ENCODE data around the gene IL4I1.

IL4I1 gene

DNA sequence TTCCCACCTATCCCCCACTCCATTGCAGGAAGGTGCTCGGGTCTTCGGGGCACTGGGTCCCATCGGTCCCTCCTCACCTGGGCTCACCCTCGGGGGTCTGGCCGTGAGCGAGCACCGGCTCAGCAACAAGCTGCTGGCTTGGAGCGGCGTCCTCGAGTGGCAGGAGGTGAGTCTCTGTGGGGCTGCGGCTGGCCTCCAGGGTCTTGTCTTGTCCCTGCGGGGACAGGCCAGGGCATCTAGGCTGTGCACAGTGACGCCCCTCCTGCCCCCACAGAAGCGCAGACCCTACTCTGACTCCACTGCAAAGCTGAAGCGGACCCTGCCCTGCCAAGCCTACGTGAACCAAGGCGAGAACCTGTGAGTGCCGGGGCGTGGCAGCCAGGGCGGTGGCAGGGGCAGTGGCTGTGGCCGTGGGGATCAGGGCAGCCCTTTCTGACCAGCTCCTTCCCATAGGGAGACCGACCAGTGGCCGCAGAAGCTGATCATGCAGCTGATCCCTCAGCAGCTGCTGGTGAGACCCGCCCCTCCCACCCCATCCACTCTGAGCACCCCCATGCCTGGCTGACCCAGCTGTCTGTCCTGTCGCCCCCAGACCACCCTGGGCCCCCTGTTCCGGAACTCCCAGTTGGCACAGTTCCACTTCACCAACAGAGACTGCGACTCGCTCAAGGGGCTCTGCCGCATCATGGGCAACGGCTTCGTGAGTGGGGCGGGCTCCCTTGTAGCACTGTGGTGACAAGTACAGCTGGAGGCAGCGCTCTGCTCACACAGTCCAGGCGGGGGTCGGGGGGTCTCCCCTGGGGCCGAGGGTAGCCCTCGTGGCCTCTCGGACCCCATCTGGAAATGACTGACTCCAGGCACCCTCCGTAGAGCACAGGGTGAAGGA lies 42.1 kb downstream of the IL4I1 start:
- intact Hi-C loops (cut with micrococcal nuclease): no loop called here
- H3K27me3 Mint-ChIP-seq: peaks cover 12% of the 10 kb centered on the region
- peaks cover 7% of the 10 kb centered on the region for H3K9me3 Mint-ChIP-seq
- no peak overlapping the region for H3K4me3 Mint-ChIP-seq
- no peak overlapping the region for H3K27ac Mint-ChIP-seq
- peaks cover 66% of the 10 kb centered on the region for H3K36me3 Mint-ChIP-seq (ENCODE audit: low read depth)
- H3K4me1 Mint-ChIP-seq (ENCODE audit: low read depth): peaks cover 37% of the 10 kb centered on the region

DNA sequence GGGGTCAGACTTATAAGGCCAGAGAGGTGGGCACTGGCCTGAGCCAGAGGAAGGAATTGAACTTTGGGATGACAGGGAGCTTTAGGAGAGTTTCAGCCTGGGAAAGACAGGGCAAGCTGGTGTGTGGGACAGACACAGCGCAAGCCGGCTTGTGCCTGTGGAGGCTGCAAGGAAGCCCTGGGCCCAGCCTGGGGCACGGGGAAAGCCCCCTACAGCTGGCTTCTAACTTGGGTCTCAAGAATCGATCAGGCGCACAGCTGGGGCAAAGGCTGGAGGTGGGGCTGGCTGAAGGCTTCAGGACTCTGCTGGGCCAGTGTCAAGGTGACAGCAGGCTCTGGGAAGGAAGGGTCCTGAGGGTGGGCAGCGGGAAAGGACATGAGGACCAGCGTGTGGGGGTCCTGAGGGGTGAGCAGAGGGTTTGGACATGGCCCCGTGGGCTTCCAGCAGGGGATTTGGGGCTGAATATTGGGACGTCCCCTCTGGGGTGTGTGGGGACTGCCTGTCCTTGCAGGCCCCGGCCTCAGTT lies 42.8 kb downstream of the IL4I1 start:
- Mint-ChIP-seq H3K4me1 (ENCODE audit: low read depth) (peaks cover 43% of the 10 kb centered on the region), H3K27ac (no peak overlapping the region), H3K4me3 (no peak overlapping the region), H3K36me3 (ENCODE audit: low read depth) (peaks cover 64% of the 10 kb centered on the region), H3K9me3 (peaks cover 14% of the 10 kb centered on the region), H3K27me3 (peaks cover 12% of the 10 kb centered on the region)
- intact Hi-C loops (cut with micrococcal nuclease): no loop called here

DNA sequence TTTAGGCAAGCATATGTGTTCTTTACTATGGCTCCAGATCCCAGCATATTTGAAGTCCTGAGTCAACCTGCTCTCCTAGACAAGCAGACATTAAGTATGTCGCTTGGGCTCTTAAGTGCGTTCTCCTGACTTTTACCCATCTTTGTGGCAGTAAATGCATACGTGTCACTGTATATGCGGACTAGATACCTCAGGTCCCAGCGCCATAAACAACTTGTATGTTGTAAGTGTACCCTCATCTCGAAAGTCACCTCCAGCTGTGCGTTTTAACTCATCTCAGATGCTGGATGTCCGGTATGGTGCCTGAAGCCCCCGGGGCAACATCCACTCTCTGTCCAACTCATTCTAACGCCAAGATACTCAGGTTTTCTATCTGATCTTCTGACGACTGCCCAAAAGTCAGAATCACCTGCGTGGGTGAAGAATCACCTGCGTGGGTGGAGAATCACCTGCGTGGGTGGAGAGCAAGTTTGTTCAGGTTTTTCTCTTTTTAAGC lies 44.0 kb downstream of the IL4I1 start:
- Mint-ChIP-seq H3K27ac (no peak overlapping the region), H3K27me3 (peaks cover 12% of the 10 kb centered on the region)

DNA sequence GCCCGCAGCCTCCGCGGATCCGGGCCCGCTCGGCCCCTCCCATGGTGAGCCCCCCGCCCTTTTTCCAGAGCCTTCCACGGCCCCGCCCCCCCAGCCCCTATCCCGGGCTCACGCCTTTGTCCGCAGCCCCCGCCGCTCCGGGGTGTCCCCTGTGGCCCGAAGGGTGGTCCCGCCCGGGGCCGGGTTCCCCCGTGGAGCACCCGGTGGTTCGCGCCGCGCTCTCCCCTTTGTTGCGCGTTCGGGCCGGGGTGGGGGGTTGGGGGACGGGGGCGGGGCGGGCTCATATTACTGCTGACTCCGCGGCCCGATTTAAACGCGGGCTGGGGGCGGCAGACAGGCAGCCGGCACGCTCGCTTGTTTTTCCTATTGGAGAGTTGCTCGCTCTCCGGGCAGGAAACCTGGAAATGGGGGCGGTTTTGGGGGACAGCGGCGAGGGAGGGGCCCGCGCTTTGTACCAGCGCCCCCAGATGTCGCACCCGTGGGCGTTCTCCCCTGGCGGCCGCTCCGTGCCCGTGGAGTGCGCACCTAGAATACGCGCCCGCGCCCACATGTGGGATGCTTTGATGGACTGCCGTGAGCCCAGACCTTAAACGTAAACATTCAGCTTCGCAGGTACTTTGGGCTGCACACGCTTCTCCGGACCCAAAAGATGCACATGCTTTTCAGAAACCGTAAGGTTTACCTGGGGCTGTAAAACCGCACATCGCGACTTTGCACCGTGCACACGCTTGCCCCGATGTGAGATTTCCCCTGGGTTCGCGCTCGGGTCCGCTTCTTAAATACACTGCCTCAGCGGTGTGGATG lies 45.0 kb downstream of the IL4I1 start:
- intact Hi-C loops (cut with micrococcal nuclease): no loop called here
- H3K27ac Mint-ChIP-seq: peak overlapping the region; percentile 98

More for the DNA sequence above, 44.0 kb downstream of the IL4I1 start:
- Mint-ChIP-seq H3K4me3 (peak overlapping the region; percentile 76), H3K9me3 (peaks cover 17% of the 10 kb centered on the region), H3K4me1 (ENCODE audit: low read depth) (peaks cover 53% of the 10 kb centered on the region), H3K36me3 (ENCODE audit: low read depth) (peaks cover 54% of the 10 kb centered on the region)
- intact Hi-C loops (cut with micrococcal nuclease): no loop called here

DNA sequence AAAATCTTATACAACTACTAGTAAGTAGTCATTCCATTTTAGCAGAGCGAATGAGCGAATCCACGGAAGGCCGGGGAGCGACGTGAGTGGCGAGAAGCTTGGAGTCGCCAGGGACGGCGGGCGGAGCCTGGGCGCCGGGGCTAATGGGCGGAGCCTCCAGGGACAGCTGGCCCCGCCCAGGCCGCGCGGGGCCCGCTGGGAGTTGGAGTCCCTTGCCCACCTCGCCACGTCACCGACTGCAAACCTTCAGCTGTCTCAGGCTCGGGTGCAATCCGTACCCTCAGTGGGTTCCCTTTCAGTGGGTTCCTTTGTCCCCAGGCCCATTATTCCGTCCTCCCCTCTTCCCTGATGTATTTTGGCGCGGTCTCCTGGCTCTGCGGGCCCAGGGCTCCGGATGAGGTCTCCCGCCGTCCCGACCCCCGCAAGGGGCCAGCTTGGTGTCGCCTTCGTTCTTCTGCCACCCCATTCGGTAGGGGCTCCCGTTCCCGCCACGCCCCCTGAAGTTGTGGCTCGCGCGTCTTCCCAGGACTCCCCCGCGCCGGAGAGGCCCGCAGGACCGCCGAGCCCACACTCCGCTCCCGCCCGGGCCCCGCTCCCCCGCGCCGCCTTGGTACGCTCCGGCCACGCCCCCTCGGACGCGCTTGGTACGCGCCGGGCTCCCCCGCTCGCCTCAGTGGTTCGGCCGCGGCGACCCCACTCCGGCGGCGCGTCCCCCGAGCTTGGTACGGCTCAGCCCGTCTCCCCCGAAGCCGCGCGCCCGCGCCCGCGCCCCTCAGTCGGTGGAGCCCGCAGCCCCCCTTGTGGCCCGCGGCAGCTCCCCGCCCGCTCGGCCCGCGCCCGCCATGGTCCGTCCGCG lies 46.0 kb downstream of the IL4I1 start, which contains the start of gene PTOV1:
TSS of gene PTOV1 (plus strand) at position 673 of the 856 bp plus-strand sequence.
- Mint-ChIP-seq H3K4me1 (ENCODE audit: low read depth) (peaks cover 52% of the 10 kb centered on the region), H3K27ac (peak within 1 kb of the TSS; percentile 98), H3K4me3 (peak within 1 kb of the TSS; percentile 89), H3K9me3 (peaks cover 17% of the 10 kb centered on the region), H3K27me3 (peaks cover 12% of the 10 kb centered on the region), H3K36me3 (ENCODE audit: low read depth) (peaks cover 34% of the 10 kb centered on the region)
- intact Hi-C loops (cut with micrococcal nuclease): loop anchor here (1.0 kb wide), 1 partner anchor 37 kb away; the partner anchor contains the start of gene FUZ

More for the DNA sequence above, 45.0 kb downstream of the IL4I1 start:
- H3K4me1 Mint-ChIP-seq (ENCODE audit: low read depth): peaks cover 53% of the 10 kb centered on the region
- peaks cover 12% of the 10 kb centered on the region for H3K27me3 Mint-ChIP-seq
- H3K36me3 Mint-ChIP-seq (ENCODE audit: low read depth): peaks cover 44% of the 10 kb centered on the region
- peaks cover 17% of the 10 kb centered on the region for H3K9me3 Mint-ChIP-seq
- peak overlapping the region; percentile 76 for H3K4me3 Mint-ChIP-seq

DNA sequence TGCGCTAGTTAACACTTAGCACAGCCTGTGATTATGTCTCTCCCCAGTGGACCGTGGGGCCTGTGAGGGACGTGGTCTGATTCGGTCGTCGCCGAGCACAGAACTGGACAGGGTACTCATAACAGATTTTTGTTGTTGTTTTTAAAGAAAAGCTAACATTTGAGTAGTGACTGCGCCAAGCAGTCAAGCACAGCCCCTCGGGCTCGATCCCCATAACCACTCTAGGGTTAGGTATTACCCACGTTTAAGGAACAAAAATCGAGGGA lies 46.5 kb downstream of the IL4I1 start:
- Mint-ChIP-seq H3K4me1 (ENCODE audit: low read depth) (peaks cover 48% of the 10 kb centered on the region), H3K27me3 (peaks cover 12% of the 10 kb centered on the region)
- intact Hi-C loops (cut with micrococcal nuclease): loop anchor here (1.0 kb wide), 1 partner anchor 37 kb away; the partner anchor contains the start of gene FUZ

DNA sequence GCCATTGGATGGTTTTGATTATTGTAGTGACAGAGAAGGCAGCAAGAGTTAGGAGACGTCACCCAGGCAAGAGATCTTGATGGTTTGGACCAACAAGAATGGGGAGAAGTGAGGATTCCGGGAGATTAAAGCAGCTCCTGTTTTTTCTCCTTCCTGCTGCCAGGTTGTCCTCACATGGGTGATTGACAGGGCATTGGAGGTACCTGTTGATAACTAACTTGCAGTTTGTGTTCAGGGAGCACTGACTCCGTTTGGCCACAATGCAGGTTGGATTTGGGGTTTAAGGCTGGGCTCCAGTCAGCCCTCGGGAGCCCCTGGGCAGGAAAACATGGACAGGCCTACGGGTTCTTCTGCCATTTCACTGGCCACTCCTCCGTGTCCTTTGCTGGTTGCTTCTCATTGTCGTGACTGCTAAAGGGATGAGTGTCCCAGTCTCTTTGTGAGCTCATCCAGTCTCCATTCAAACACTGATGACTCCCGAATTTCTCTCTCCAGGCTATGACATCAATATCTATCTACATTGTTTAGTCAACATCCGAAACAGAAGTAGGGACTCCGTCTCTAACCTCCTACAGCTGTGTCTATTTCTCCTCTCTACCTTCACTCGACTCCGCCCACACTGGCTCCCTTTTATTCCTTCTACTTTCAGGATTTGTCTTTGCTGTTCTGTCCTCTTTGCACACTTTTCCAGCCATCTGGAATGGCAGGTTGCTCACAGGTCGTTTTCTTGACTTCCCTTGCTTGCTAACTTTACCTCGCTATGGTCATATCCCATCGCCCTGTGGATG lies 47.1 kb downstream of the IL4I1 start:
- H3K9me3 Mint-ChIP-seq: peaks cover 17% of the 10 kb centered on the region
- peaks cover 24% of the 10 kb centered on the region for H3K36me3 Mint-ChIP-seq (ENCODE audit: low read depth)
- H3K4me1 Mint-ChIP-seq (ENCODE audit: low read depth): peaks cover 52% of the 10 kb centered on the region
- peaks cover 12% of the 10 kb centered on the region for H3K27me3 Mint-ChIP-seq
- intact Hi-C loops (cut with micrococcal nuclease): loop anchor here (1.0 kb wide), 1 partner anchor 36 kb away; the partner anchor contains the start of gene FUZ
- H3K4me3 Mint-ChIP-seq: peak overlapping the region; percentile 89
- peak overlapping the region; percentile 98 for H3K27ac Mint-ChIP-seq

More for the DNA sequence above, 46.5 kb downstream of the IL4I1 start:
- H3K9me3 Mint-ChIP-seq: peaks cover 17% of the 10 kb centered on the region
- H3K27ac Mint-ChIP-seq: peak overlapping the region; percentile 98
- peaks cover 29% of the 10 kb centered on the region for H3K36me3 Mint-ChIP-seq (ENCODE audit: low read depth)
- H3K4me3 Mint-ChIP-seq: peak overlapping the region; percentile 89

DNA sequence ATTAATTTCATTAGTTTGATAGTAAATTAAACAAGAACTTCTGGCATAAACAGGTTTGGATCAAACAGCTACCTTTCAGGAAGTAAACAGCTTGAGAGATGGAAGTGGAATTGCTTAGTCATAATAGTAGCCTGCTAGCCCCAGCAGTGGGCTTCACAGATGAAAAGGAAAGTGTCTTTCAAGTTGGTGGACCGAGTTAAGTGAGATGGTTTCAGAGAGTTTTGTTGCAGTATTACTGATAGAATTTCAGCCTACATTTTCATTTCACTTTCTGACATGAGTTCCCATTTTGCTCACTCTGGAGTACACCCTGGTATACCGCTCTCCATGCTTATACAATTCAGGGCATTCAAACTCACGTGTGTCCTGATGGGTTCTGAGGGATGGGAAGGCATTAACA lies 47.7 kb downstream of the IL4I1 start:
- intact Hi-C loops (cut with micrococcal nuclease): no loop called here
- peaks cover 24% of the 10 kb centered on the region for H3K36me3 Mint-ChIP-seq (ENCODE audit: low read depth)

DNA sequence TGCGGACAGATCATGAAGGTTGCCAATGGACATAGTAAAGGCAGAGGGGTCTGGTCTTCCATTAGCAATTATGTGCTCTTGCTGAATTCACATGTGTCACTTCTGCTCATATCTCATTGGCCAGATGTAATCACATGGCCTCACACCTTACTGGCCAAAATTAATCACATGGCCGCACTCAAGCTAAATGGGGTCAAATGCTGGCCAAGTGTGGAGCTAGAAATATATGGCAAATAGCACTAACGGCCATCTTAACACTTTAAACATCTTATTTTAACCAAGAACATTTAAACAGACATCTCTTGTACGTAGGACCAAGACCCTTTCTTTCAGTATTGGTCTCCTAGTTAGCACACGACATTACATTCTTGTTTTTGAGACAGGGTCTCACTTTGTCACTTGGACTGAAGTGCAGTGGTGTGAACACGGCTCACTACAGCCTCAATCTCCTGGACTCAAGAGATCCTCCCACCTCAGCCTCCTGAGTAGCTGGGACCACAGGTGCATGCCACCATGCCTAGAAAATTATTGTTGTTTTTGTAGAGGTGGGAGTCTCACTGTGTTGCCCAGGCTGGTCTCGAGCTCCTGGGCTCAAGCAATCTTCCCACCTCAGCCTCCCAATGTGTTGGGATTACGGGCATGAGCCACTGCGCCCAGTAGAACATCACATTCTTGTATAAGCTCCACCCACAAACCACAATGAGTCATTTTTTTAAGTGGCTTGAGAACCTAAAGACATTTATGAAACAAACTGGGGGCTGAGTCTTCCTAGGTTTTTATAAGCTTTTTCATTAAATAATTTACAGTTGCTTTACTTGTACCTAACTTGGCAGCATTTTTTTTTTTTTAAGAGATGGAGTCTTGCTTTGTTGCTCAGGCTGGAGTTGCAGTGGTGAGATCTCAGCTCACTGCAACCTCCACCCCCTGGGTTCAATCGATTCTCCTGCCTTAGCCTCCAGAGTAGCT lies 48.7 kb downstream of the IL4I1 start:
- H3K36me3 Mint-ChIP-seq (ENCODE audit: low read depth): peaks cover 24% of the 10 kb centered on the region
- no peak overlapping the region for H3K4me3 Mint-ChIP-seq
- intact Hi-C loops (cut with micrococcal nuclease): no loop called here
- H3K27me3 Mint-ChIP-seq: peaks cover 12% of the 10 kb centered on the region
- H3K27ac Mint-ChIP-seq: peak overlapping the region; percentile 98
- H3K9me3 Mint-ChIP-seq: peaks cover 17% of the 10 kb centered on the region
- H3K4me1 Mint-ChIP-seq (ENCODE audit: low read depth): peaks cover 58% of the 10 kb centered on the region

More for the DNA sequence above, 47.7 kb downstream of the IL4I1 start:
- peaks cover 12% of the 10 kb centered on the region for H3K27me3 Mint-ChIP-seq
- peak overlapping the region; percentile 4 for H3K4me3 Mint-ChIP-seq
- H3K9me3 Mint-ChIP-seq: peaks cover 17% of the 10 kb centered on the region
- H3K4me1 Mint-ChIP-seq (ENCODE audit: low read depth): peaks cover 56% of the 10 kb centered on the region
- peak overlapping the region; percentile 98 for H3K27ac Mint-ChIP-seq

DNA sequence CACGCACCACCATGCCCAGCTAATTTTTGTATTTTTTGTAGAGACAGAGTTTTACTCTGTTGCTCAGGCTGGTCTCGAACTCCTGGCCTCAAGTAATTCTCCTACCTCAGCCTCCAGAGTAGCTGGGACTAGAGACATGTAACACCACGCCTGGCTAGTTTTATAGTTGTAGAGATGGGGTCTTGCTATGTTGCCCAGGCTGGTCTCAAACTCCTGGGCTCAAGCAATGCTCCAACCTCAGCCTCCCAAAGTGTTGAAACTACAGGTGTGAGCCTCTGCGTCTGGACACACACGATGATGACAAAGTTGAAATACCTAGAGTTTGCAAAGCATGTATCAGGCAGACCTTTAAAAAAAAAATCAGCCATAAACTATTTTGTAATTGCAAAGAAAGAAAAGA lies 50.3 kb downstream of the IL4I1 start:
- intact Hi-C loops (cut with micrococcal nuclease): no loop called here
- no peaks in the 10 kb centered on the region for H3K27me3 Mint-ChIP-seq
- H3K4me3 Mint-ChIP-seq: no peak overlapping the region
- peaks cover 46% of the 10 kb centered on the region for H3K4me1 Mint-ChIP-seq (ENCODE audit: low read depth)
- peaks cover 17% of the 10 kb centered on the region for H3K9me3 Mint-ChIP-seq
- H3K36me3 Mint-ChIP-seq (ENCODE audit: low read depth): peaks cover 16% of the 10 kb centered on the region
- H3K27ac Mint-ChIP-seq: no peak overlapping the region

DNA sequence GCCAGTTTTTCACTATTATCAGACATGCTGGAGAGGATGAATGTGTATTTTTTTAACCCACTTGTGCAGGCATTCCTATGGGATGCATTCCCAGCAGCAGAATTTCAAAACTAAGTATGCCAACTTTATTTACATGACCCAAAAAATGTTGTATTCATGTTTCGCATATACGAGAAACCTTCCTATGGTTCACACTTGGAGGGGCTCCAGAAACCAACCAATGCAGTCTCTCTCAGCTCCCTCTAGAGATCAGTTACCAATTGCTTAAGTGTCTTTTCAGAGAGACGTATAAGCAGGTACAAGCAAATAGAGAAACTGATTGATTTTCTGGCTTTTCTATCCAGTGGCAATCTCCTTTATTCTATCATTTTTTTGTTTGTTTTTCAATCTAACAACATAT lies 51.3 kb downstream of the IL4I1 start:
- Mint-ChIP-seq H3K36me3 (ENCODE audit: low read depth) (peaks cover 17% of the 10 kb centered on the region), H3K9me3 (peaks cover 17% of the 10 kb centered on the region), H3K27ac (peak overlapping the region; percentile 64)

More for the DNA sequence above, 51.3 kb downstream of the IL4I1 start:
- Mint-ChIP-seq H3K4me3 (no peak overlapping the region), H3K27me3 (no peaks in the 10 kb centered on the region), H3K4me1 (ENCODE audit: low read depth) (peaks cover 51% of the 10 kb centered on the region)
- intact Hi-C loops (cut with micrococcal nuclease): no loop called here

All from dendritic cell treated with granulocyte-macrophage colony-stimulating factor and Interleukin-4, amounts not matched to agents 40 ng/mL and 50 ng/mL, for 4 days (primary cell).